WTC11 (cell line): ENCODE results near the gene GAST. TPM values are rescaled to one million over a fixed set of nuclear protein-coding genes. Genes with fewer than 3 reads are reported as not detected.
A peak's percentile ranks its signal among the peaks of the same experiment; 100 is the strongest.

Source experiments
- ATAC-seq: fragments of 200-7000 bp; cut with Tn5 transposase; 2 replicates; pipeline ENCODE4 v1.10.0; 2021; ENCODE audit warnings: mild to moderate bottlenecking, moderate library complexity
- CTCF ChIA-PET: fragments of 300-600 bp; sonication (Branson Sonifier 250); formaldehyde crosslinking; loops from one replicate; lab custom pipeline; 2021; ENCODE audit warnings: antibody characterized with exemption; lab: Charles Lee
- POLR2A ChIA-PET: fragments of 350-600 bp; sonication (Branson Sonifier 250); formaldehyde crosslinking; loops from one replicate; lab custom pipeline; 2021; ENCODE audit warnings: antibody characterized with exemption; lab: Charles Lee
- DNase-seq: peaks from one replicate; pipeline ENCODE4 v3.0.0; 2021; ENCODE audit warnings: low spot score
- H3K27ac Mint-ChIP-seq: 2 replicates; pipeline ENCODE4 v1.8.0; 2021; ENCODE audit warnings: mixed read lengths
- H3K27me3 Mint-ChIP-seq: 2 replicates; pipeline ENCODE4 v1.8.0; 2021; ENCODE audit warnings: low read depth, mild to moderate bottlenecking, moderate library complexity, mixed read lengths
- H3K36me3 Mint-ChIP-seq: 2 replicates; pipeline ENCODE4 v1.8.0; 2021; ENCODE audit warnings: mixed read lengths
- H3K4me1 Mint-ChIP-seq: 2 replicates; pipeline ENCODE4 v1.8.0; 2022; ENCODE audit warnings: mixed read lengths
- H3K4me3 Mint-ChIP-seq: 2 replicates; pipeline ENCODE4 v1.8.0; 2021; ENCODE audit warnings: mild to moderate bottlenecking, moderate library complexity, mixed read lengths
- H3K9me3 Mint-ChIP-seq: 2 replicates; pipeline ENCODE4 v1.8.0; 2021; ENCODE audit warnings: mixed read lengths
- ATF1 ChIP-seq: sonication (generic); formaldehyde crosslinking; IDR thresholded peaks from 2 replicates; pipeline ENCODE4 v1.8.1; 2023; ENCODE audit warnings: mild to moderate bottlenecking, moderate library complexity, missing genetic modification reagents
- CBFB ChIP-seq: sonication (generic); formaldehyde crosslinking; IDR thresholded peaks from 2 replicates; pipeline ENCODE4 v1.8.1; 2022; ENCODE audit warnings: mild to moderate bottlenecking, low read depth, missing genetic modification reagents
- ETV6 ChIP-seq: sonication (generic); formaldehyde crosslinking; IDR thresholded peaks from 2 replicates; pipeline ENCODE4 v1.8.1; 2022; ENCODE audit warnings: mild to moderate bottlenecking, missing genetic modification reagents
- GRHL2 ChIP-seq: fragments of 250-450 bp; sonication (Bioruptor Pico); IDR thresholded peaks from 2 replicates; pipeline ENCODE4 v1.8.0; 2022; ENCODE audit warnings: mild to moderate bottlenecking, moderate library complexity; ENCODE audit not compliant: insufficient replicate concordance, severe bottlenecking
- HMGA2 ChIP-seq: fragments of 250-450 bp; sonication (Bioruptor Pico); IDR thresholded peaks from 2 replicates; pipeline ENCODE4 v1.4.0; 2021; ENCODE audit warnings: mild to moderate bottlenecking, moderate library complexity
- NR2C2 ChIP-seq: sonication (generic); formaldehyde crosslinking; IDR thresholded peaks from 2 replicates; pipeline ENCODE4 v1.8.0; 2022; ENCODE audit warnings: mild to moderate bottlenecking, missing genetic modification reagents
- SMAD3 ChIP-seq: sonication (generic); formaldehyde crosslinking; IDR thresholded peaks from 2 replicates; pipeline ENCODE4 v1.8.0; 2022; ENCODE audit warnings: missing genetic modification reagents, mild to moderate bottlenecking, borderline replicate concordance
- SMAD4 ChIP-seq: sonication (generic); formaldehyde crosslinking; IDR thresholded peaks from 2 replicates; pipeline ENCODE4 v1.8.0; 2022; ENCODE audit warnings: mild to moderate bottlenecking, missing genetic modification reagents
- TEAD1 ChIP-seq: sonication (generic); formaldehyde crosslinking; IDR thresholded peaks from 2 replicates; pipeline ENCODE4 v1.8.0; 2022; ENCODE audit warnings: mild to moderate bottlenecking, missing genetic modification reagents
- TEAD4 ChIP-seq: sonication (generic); formaldehyde crosslinking; IDR thresholded peaks from 2 replicates; pipeline ENCODE4 v1.8.0; 2022; ENCODE audit warnings: mild to moderate bottlenecking, missing genetic modification reagents
- ZNF121 ChIP-seq: sonication (generic); formaldehyde crosslinking; IDR thresholded peaks from 2 replicates; pipeline ENCODE4 v1.8.0; 2023; ENCODE audit warnings: missing genetic modification reagents
- ZNF416 ChIP-seq: fragments of 250-450 bp; sonication (Bioruptor Pico); IDR thresholded peaks from 2 replicates; pipeline ENCODE4 v1.9.0; 2021; ENCODE audit warnings: mild to moderate bottlenecking, inconsistent platforms
- ZNF423 ChIP-seq: fragments of 250-450 bp; sonication (Bioruptor Pico); IDR thresholded peaks from 2 replicates; pipeline ENCODE4 v2.1.2; 2022; ENCODE audit warnings: mild to moderate bottlenecking, moderate library complexity
- total RNA-seq: library from RNA; stranded (reverse); gene quantifications from 3 replicates; pipeline ENCODE4 v1.2.3, GENCODE V29; 2021
- TF ChIP-seq, protein P1 (sequence below): sonication (generic); formaldehyde crosslinking; IDR thresholded peaks from 2 replicates; pipeline ENCODE4 v1.8.0; 2022; ENCODE audit warnings: mild to moderate bottlenecking, missing genetic modification reagents
- TF ChIP-seq, protein P2 (sequence below): sonication (generic); formaldehyde crosslinking; IDR thresholded peaks from 2 replicates; pipeline ENCODE4 v1.8.1; 2023; ENCODE audit warnings: mild to moderate bottlenecking, moderate library complexity, missing genetic modification reagents
- TF ChIP-seq, protein P3 (sequence below): sonication (generic); formaldehyde crosslinking; IDR thresholded peaks from 2 replicates; pipeline ENCODE4 v1.8.1; 2023; ENCODE audit warnings: mild to moderate bottlenecking, missing genetic modification reagents, moderate library complexity
- TF ChIP-seq, protein P4 (sequence below): fragments of 200-600 bp; IDR thresholded peaks from 2 replicates; pipeline ENCODE4 v1.8.0; 2022; ENCODE audit warnings: antibody characterized with exemption
- TF ChIP-seq, protein P5 (sequence below): fragments of 250-450 bp; sonication (Bioruptor Pico); IDR thresholded peaks from 2 replicates; pipeline ENCODE4 v1.9.0; 2021; ENCODE audit warnings: mild to moderate bottlenecking, borderline replicate concordance

Gene GAST
- total RNA-seq, 1 experiment from 2014 or later: not detected

DNA sequence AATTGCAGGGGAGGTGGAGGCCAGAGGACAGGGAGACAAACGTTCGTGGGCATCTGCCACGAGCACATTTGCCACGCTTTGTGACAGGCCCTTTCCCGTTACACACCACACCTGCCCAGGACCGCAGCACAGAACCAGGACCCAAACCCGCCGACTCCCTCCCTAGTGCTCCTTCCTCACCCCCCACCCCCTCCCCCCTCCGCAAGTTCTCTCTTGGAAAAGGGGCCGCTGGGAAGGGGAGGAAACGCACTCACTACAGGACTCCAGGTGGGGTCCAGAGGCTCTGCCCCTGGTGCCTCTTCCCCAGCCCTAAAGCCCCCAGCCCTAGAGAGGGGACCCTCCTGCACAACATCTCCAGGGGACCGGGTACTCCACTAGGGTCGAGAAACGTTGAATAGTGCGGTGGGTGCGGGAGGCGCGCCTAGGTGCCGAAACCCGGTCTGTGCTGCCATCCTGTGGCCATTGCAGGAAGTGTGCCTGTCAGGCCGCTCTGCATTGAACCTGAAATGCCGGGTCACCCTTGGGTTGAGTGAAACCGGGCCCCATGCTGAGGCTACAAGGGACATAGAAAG, 45.3 kb upstream of the GAST start:
- TF ChIP-seq NR2C2 (CRISPR knock-in tag): no peak
- TF ChIP-seq, protein P1, sequence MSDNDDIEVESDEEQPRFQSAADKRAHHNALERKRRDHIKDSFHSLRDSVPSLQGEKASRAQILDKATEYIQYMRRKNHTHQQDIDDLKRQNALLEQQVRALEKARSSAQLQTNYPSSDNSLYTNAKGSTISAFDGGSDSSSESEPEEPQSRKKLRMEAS (CRISPR knock-in tag): peak; percentile 43
- TF ChIP-seq, protein P2, sequence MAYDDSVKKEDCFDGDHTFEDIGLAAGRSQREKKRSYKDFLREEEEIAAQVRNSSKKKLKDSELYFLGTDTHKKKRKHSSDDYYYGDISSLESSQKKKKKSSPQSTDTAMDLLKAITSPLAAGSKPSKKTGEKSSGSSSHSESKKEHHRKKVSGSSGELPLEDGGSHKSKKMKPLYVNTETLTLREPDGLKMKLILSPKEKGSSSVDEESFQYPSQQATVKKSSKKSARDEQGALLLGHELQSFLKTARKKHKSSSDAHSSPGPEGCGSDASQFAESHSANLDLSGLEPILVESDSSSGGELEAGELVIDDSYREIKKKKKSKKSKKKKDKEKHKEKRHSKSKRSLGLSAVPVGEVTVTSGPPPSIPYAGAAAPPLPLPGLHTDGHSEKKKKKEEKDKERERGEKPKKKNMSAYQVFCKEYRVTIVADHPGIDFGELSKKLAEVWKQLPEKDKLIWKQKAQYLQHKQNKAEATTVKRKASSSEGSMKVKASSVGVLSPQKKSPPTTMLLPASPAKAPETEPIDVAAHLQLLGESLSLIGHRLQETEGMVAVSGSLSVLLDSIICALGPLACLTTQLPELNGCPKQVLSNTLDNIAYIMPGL (CRISPR knock-in tag): 0 out of 2 replicates have a peak, but pooled peaks have one; percentile 33
- TF ChIP-seq ZNF121 (CRISPR knock-in tag): no peak
- TF ChIP-seq ZNF416 (CRISPR knock-in tag): no peak
- TF ChIP-seq SMAD4 (CRISPR knock-in tag): no peak
- TF ChIP-seq, protein P3, sequence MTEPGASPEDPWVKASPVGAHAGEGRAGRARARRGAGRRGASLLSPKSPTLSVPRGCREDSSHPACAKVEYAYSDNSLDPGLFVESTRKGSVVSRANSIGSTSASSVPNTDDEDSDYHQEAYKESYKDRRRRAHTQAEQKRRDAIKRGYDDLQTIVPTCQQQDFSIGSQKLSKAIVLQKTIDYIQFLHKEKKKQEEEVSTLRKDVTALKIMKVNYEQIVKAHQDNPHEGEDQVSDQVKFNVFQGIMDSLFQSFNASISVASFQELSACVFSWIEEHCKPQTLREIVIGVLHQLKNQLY: no peak
- no peak for TF ChIP-seq CBFB (CRISPR knock-in tag)
- TF ChIP-seq SMAD3 (CRISPR knock-in tag): no peak
- 0 out of 2 replicates have a peak, but pooled peaks have one; percentile 23 for TF ChIP-seq TEAD1
- TF ChIP-seq ETV6 (CRISPR knock-in tag): 0 out of 2 replicates have a peak, but pooled peaks have one; percentile 45
- peak; percentile 36; the same call in 1 of the 2 replicates for TF ChIP-seq ZNF423
- TF ChIP-seq, protein P4, sequence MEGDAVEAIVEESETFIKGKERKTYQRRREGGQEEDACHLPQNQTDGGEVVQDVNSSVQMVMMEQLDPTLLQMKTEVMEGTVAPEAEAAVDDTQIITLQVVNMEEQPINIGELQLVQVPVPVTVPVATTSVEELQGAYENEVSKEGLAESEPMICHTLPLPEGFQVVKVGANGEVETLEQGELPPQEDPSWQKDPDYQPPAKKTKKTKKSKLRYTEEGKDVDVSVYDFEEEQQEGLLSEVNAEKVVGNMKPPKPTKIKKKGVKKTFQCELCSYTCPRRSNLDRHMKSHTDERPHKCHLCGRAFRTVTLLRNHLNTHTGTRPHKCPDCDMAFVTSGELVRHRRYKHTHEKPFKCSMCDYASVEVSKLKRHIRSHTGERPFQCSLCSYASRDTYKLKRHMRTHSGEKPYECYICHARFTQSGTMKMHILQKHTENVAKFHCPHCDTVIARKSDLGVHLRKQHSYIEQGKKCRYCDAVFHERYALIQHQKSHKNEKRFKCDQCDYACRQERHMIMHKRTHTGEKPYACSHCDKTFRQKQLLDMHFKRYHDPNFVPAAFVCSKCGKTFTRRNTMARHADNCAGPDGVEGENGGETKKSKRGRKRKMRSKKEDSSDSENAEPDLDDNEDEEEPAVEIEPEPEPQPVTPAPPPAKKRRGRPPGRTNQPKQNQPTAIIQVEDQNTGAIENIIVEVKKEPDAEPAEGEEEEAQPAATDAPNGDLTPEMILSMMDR: peak; percentile 97
- TF ChIP-seq HMGA2 (CRISPR knock-in tag): no peak
- Mint-ChIP-seq H3K4me3 (peak overlapping the region; percentile 85), H3K36me3 (no peaks in the 10 kb centered on the region), H3K4me1 (peaks cover 16% of the 10 kb centered on the region), H3K27me3 (peaks cover 17% of the 10 kb centered on the region), H3K27ac (no peak overlapping the region), H3K9me3 (no peaks in the 10 kb centered on the region)
- ChIA-PET CTCF (interaction anchor here (0.7 to 10.0 kb wide), 37 partner anchors 9 to 1051 kb away, joined by 3 to 380 read pairs (median 9); partner anchors contain the start of genes EIF1, KRT17, KRT19 and KRT9), POLR2A (interaction anchor here (0.6 to 4.1 kb wide), 3 partner anchors 23 to 139 kb away, joined by 4 to 38 read pairs (median 9); partner anchors contain the start of genes EIF1 and KRT19)
- ATAC-seq (peak; percentile 61), DNase-seq (peak; percentile 92)

DNA sequence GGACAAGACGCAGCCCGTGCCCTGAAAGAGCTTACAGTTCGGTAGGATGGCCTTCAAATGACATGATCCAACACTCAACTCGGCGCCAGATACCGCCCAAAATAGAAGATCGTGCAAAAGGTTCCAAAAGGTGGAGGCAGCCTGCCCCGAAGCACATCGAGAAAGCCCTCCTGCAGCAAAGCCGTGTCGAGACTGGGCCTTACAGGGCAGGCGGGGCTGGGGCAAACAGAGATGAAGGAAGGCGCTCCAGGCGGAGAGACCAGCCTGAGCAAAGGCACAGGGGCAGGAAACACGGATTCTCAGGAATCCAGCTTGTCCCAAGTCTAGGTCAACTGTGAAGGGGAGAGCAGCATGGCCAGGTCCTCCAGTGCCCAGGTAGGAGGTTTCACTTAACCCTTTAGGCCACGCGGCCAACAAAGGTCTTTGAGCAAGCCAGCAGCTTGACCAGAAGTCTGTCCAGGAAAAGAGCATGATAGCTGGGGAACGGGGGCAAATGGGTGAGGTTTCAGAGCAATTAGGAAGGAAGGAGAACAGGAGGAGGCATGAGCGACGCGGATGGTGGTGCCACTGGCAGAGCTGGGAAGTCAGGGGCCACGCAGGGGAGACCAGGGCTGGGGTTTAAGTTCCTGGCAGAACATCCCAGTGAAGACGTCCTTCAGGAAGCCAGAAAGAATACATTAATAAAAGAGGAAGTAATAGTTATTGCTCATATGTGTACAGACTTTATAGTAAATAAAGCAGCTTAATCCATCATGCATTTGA, 44.7 kb upstream of the GAST start:
- Mint-ChIP-seq H3K27ac (no peak overlapping the region; the same call in 1 of the 2 replicates), H3K36me3 (no peaks in the 10 kb centered on the region), H3K9me3 (no peaks in the 10 kb centered on the region), H3K4me1 (peaks cover 16% of the 10 kb centered on the region), H3K27me3 (peaks cover 17% of the 10 kb centered on the region), H3K4me3 (peak overlapping the region; percentile 85)
- DNase-seq: no peak
- TF ChIP-seq TEAD4: no peak
- peak; percentile 4 for ATAC-seq
- ChIA-PET CTCF (interaction anchor here (0.7 to 10.0 kb wide), 13 partner anchors 8 to 804 kb away, joined by 3 to 374 read pairs (median 6); partner anchors contain the start of genes EIF1 and KRT19), POLR2A (interaction anchor here (4.1 kb wide), 1 partner anchor 23 kb away, joined by 38 read pairs; the partner anchor contains the start of gene EIF1)

DNA sequence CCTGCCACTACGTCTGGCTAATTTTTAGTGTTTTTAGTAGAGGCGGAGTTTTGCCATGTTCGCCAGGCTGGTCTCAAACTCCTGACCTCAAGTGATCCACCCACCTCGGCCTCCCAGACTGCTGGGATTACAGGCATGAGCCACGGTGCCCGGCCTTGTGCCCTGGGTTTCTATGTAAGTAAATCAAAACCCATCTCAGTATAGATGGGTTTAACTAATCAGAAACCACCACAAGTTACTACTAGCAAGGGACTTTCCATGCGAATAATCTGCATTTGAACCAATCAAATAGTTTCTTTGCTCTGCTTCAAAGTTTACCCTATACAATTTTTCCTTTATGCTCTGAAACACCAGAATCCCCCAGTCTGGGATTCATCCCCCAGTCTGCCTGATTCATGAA, 40.0 kb upstream of the GAST start:
- no peak overlapping the region for H3K27ac Mint-ChIP-seq
- CTCF ChIA-PET: interaction anchor here (1.4 to 2.0 kb wide), 2 partner anchors 9 to 24 kb away, joined by 4 to 9 read pairs; no protein-coding TSS in a partner anchor
- no peak overlapping the region for H3K4me3 Mint-ChIP-seq
- DNase-seq (no peak), ATAC-seq (no peak)
- no peaks in the 10 kb centered on the region for H3K36me3 Mint-ChIP-seq
- POLR2A ChIA-PET: interaction anchor here (0.6 kb wide), 1 partner anchor 70 kb away, joined by 3 read pairs; no protein-coding TSS in a partner anchor
- peaks cover 5% of the 10 kb centered on the region; the same call in 1 of the 2 replicates for H3K27me3 Mint-ChIP-seq
- H3K4me1 Mint-ChIP-seq: peaks cover 28% of the 10 kb centered on the region
- no peaks in the 10 kb centered on the region; the same call in 1 of the 2 replicates for H3K9me3 Mint-ChIP-seq
- TF ChIP-seq ATF1 (no peak), GRHL2 (no peak)
- TF ChIP-seq, protein P5, sequence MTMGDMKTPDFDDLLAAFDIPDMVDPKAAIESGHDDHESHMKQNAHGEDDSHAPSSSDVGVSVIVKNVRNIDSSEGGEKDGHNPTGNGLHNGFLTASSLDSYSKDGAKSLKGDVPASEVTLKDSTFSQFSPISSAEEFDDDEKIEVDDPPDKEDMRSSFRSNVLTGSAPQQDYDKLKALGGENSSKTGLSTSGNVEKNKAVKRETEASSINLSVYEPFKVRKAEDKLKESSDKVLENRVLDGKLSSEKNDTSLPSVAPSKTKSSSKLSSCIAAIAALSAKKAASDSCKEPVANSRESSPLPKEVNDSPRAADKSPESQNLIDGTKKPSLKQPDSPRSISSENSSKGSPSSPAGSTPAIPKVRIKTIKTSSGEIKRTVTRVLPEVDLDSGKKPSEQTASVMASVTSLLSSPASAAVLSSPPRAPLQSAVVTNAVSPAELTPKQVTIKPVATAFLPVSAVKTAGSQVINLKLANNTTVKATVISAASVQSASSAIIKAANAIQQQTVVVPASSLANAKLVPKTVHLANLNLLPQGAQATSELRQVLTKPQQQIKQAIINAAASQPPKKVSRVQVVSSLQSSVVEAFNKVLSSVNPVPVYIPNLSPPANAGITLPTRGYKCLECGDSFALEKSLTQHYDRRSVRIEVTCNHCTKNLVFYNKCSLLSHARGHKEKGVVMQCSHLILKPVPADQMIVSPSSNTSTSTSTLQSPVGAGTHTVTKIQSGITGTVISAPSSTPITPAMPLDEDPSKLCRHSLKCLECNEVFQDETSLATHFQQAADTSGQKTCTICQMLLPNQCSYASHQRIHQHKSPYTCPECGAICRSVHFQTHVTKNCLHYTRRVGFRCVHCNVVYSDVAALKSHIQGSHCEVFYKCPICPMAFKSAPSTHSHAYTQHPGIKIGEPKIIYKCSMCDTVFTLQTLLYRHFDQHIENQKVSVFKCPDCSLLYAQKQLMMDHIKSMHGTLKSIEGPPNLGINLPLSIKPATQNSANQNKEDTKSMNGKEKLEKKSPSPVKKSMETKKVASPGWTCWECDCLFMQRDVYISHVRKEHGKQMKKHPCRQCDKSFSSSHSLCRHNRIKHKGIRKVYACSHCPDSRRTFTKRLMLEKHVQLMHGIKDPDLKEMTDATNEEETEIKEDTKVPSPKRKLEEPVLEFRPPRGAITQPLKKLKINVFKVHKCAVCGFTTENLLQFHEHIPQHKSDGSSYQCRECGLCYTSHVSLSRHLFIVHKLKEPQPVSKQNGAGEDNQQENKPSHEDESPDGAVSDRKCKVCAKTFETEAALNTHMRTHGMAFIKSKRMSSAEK: no peak
